Measurements from ENCODE around the gene ZNF91.

- TF ChIP-seq MYNN (IDR thresholded peaks at IDR 0.05) (no peak), MYNN (CRISPR knock-in tag; IDR thresholded peaks at IDR 0.05) (no peak), RBM25 (IDR thresholded peaks at IDR 0.05; ENCODE audit: low read depth, low read length, severe bottlenecking) (no peak), MED1 (CRISPR knock-in tag; IDR thresholded peaks at IDR 0.05; ENCODE audit: borderline replicate concordance) (no peak), POLR2AphosphoS5 (IDR thresholded peaks at IDR 0.05; ENCODE audit: control insufficient read depth, insufficient read depth, low read depth, low read length) (no peak), ZNF407 (IDR thresholded peaks at IDR 0.05; ENCODE audit: low read depth) (no peak), THRAP3 (IDR thresholded peaks at IDR 0.05; ENCODE audit: borderline replicate concordance) (no peak), ZNF75A (CRISPR knock-in tag; IDR thresholded peaks at IDR 0.05) (no peak), POLR2A (conservative IDR thresholded peaks at IDR 0.05) (no peak), ATF2 (CRISPR knock-in tag; IDR thresholded peaks at IDR 0.05) (no peak), ZNF274 (IDR thresholded peaks at IDR 0.05; ENCODE audit: borderline replicate concordance, low read depth, low read length) (no peak), CHD2 (IDR thresholded peaks at IDR 0.05; ENCODE audit: low read depth, low read length) (no peak), CHD1 (IDR thresholded peaks at IDR 0.05; ENCODE audit: low read length) (no peak), MLLT1 (IDR thresholded peaks at IDR 0.05) (no peak)
These were observed 14.2 kb upstream of the ZNF91 start for GRCh38 chr19:23409392-23410048.

Data from K562 (cell line).